Hematopoietic multipotent progenitor cell treated with erythropoietin and hydrocortisone succinate and interleukin-3 and kit ligand, for 8 days (in vitro differentiated cells): ENCODE results near the gene PCBD2.
"Not testable (repeated sequence)": the region's sequence is repeated elsewhere in the genome, so short reads cannot be mapped to it uniquely, and the experiment has no call there.

Experiments
- DNase-seq: peaks from one replicate; pipeline ENCODE4 v3.0.0-alpha.2; 2015

PCBD2 gene

DNA sequence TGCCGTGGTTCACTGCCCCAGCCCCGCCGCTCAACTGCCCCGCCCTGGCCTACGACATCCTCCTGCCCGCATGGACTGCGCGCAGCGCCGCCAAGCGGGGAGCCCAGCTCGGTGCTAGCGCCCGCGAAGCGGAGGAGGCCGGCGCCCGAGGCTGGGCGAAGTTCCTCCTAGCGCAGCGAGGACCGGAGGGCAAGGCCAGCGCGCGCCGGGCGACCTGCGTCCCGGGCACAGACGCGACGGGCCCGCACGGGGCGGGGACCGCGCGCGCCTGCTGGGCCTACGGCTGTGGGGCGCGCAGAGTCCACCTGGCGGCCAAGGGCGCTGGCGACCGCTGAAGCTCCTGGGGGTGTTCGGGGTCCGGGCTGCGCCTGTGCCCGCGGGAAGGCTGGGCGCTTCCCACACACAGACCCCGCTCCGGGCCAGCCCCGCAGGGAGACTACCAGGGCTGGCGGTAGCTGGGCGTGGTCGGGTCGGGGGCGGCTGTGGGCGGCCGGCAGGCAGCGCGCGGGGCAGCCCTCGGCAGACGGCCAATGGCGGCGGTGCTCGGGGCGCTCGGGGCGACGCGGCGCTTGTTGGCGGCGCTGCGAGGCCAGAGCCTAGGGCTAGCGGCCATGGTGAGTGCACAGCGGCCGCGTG is at the start of gene PCBD2:
TSS of gene PCBD2 (plus strand) at position 522 of the 636 bp plus-strand sequence. CDS start at position 531, 9 bp downstream.
- peak; percentile 92 for DNase-seq

DNA sequence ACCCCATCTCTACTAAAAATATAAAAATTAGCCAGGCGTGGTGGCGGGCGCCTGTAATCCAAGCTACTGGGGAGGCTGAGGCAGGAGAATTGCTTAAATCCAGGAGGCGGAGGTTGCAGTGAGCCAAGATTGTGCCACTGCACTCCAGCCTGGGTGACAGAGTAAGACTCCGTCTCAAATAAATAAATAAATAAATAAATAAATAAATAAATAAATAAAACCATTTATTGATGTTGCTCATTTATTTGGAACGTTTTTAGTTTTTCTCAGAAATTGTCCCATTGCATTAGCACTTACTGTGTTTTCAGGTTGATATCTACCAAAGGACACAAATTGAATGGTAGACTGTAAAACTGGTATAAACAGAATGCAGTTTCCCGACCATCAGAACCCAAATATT is 48.5 kb upstream of the PCBD2 start:
- not testable (repeated sequence) for DNase-seq

DNA sequence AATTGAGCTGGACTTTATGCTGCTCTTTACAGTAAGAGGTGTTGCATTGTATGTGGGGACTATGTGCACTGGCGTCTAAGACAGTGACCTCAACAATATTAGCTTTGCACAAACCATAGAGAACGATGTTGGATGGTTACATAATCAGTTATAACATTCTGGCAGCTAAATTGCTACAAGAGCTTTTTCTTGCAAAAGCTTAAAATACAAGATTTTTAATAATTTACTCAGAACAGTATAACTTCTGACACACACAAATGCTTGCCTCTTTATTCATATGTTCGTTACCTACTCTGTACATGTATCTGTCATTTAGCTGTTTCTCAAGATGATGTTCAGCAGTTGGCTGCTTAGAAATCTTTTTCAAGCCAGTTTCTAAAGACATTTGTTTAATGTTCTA is 47.5 kb upstream of the PCBD2 start:
- DNase-seq, result no peak

DNA sequence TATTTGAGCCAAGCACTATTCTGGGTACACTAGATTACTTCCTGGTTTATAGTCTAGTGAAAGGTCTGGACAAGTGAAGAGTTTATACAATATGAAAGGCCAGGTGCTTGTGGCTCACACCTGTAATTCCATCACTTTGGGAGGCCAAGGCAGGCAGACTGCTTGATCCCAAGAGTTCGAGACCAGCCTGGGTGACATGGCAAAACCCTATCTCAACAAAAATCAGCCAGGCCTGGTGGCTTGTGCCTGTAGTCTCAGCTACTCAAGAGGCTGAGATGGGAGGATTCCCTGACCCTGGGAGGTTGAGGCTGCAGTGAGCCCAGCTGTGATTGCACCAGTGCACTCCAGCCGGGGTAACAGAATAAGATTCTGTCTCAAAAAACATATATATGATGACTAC is 40.2 kb upstream of the PCBD2 start:
- DNase-seq, result no peak

DNA sequence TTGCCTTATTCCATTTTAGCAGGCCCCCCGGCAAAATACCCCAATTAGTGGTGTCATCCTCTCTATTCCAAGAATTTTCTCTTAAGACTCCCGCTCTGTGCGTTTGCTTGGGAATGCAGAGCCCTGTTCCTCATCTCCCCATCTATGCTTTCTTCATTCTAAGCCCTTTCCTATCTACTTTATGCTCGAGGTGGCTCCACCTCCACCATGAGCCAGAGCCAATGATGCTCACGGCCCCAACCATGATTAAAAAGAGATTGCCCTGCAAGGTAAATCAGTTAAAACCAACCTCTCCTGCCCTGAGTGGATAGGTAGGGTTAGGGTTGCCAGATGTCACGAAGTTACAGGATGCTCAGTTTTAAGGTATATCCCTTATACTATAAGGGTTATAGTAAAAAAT is 31.4 kb upstream of the PCBD2 start:
- no peak for DNase-seq

DNA sequence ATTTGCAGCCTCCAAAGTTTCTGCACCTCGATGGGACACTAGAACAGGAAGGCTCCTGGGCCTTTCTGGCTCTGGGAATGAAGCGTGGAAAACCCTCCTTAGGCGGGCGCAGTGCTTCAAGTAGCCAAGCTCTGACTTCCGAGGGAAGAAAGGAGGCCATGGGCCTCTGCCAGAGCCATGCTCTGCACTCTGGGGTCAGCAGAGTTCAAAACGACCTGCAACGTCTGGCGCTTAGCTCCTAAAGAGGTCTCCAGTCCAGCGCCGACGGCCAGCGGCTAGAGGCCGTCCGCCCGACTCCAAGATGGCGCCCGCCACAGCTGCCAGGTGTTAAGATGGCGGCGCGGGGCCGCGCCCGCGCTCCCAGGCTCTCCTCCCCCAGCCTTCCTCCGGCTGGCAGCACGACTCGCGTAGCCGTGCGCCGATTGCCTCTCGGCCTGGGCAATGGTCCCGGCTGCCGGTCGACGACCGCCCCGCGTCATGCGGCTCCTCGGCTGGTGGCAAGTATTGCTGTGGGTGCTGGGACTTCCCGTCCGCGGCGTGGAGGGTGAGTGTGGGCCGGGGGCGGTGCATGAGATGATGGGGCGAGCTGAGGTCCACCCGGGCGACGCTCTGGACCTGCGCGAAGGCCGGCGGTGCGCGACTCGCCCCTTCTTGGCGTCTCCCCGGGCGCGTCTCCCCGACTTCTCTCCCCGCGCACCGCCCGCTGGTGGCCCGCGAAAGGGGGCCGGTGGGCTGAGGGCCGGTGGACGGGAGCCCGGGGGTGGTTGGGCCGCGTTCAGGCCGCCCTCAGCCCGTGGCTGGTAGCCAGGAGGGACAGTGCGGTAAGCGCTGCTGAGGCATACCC is 30.7 kb upstream of the PCBD2 start, which contains the start of gene TXNDC15:
TSS of gene TXNDC15 (plus strand) at position 385 of the 844 bp plus-strand sequence. CDS start at position 442, 57 bp downstream.
- DNase-seq, result peak; percentile 85

DNA sequence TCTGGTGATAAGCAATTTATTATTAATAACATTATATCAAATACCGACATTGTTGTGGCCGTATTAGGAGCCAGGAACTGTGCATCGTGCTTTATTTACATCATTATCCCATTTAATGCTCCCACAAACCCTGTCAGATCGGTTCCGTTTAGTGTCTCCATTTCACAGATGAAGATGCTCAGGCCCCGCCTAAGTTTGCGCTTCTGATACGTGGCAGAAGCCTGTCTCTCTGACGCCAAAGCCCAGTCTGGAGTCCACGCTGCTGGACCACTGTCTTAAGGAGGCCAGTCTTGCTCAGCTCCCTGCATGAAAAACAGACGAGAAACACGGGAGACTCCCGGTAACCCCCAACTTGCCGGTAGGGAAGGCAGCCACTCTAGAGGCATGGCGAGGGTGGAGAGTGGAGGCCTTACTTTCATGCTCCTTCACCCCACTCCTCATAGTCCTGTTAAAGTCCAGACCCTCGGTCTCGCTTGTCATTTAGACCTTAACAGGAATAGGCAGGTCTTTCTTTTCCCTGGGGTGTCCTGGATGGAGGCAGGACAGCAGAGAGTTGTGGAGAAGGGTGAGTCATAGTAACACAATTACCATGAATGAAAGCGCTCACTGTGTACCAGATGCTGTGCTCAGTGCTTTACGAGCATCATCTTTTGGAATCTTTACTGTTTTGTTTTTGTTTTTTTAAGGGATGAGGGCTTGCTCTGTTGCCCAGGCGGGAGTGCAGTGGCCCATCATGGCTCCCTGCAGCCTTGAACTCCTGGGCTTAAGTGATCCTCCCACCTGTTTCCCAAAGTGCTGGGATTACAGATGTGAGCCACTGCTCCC is 29.9 kb upstream of the PCBD2 start:
- DNase-seq, result peak; percentile 67

DNA sequence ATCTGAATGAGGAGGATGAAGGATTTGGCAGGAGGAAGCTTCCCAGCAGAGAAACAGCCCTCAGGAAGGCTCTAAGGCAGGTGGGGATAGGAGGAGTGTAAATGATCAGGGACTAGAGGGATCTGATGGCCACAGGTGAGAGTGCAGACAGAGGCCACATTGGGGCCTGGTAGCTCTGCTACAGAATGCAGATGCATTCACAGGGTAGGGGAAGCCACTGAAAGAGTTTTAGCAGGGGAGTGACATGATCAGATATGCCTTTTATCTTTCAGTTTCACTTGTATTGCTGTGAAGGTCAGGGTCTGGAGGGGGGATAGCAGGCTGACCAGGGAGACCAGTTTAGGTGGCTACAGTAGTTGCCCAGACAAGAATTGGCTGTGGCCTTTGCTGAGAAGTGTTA is 27.8 kb upstream of the PCBD2 start:
- DNase-seq, result peak; percentile 25

DNA sequence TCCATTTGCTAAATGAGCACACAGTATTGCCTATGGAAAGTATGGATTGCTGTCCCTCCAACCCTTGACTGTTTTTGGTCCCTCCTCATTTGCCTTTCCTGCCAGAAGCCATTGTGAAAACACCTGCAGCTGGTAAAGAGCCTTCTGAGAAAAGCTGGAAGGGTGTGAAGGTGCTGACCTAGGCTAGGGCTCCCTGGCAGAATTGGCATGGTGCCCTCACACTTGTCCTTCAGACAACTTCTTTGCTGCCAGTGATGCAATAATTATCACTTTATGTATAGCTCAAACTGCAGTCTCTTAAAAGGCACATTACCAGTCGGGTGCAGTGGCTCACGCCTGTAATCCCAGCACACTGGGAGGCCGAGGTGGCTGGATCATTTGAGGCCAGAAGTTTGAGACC is 26.5 kb upstream of the PCBD2 start:
- DNase-seq, result no peak

DNA sequence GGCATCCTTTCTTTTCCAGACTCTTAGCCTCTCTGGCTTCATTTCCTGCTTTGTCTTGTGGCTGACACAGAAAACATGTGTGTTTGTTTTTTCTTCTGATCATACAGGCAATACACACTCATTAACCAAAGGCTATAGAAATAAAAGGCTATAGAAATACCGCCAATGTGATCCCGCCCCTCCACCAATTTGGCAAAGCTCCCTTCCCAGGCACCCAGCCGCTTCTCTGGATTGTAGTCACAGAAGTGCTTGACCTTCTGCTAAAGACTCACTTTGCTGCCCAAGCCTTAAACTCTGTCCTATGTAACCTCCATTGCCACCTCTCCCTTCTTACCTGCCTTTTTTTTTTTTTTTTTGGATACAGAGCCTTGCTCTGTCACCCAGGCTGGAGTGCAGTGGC is 25.5 kb upstream of the PCBD2 start:
- no peak for DNase-seq

DNA sequence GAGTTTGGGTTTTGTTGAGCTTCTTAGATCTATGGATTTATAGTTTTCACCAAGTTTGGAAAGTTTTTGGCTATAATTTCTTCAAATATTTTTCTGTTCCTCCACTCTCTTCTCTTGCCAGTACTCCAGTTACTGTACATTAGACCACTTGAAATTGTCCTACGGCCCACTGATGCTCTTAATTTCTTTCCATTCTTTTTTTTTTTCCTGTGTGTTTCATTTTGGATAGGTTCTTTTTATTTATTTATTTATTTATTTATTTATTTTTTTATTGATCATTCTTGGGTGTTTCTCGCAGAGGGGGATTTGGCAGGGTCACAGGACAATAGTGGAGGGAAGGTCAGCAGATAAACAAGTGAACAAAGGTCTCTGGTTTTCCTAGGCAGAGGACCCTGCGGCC is 24.0 kb upstream of the PCBD2 start:
- DNase-seq, result not testable (repeated sequence)

DNA sequence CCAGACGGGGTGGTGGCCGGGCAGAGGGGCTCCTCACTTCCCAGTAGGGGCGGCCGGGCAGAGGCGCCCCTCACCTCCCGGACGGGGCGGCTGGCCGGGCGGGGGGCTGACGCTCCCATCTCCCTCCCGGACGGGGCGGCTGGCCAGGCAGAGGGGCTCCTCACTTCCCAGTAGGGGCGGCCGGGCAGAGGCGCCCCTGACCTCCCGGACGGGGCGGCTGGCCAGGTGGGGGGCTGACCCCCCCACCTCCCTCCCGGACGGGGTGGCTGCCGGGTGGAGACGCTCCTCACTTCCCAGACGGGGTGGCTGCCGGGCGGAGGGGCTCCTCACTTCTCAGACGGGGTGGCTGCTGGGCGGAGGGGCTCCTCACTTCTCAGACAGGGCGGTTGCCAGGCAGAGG is 23.2 kb upstream of the PCBD2 start:
- not testable (repeated sequence) for DNase-seq

DNA sequence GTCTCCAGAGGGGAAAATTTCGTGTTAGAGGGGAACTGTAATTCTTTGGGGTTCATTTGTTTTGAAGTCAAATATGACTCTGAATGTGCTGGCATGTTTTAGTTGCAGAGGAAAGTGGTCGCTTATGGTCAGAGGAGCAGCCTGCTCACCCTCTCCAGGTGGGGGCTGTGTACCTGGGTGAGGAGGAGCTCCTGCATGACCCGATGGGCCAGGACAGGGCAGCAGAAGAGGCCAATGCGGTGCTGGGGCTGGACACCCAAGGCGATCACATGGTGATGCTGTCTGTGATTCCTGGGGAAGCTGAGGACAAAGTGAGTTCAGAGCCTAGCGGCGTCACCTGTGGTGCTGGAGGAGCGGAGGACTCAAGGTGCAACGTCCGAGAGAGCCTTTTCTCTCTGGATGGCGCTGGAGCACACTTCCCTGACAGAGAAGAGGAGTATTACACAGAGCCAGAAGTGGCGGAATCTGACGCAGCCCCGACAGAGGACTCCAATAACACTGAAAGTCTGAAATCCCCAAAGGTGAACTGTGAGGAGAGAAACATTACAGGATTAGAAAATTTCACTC is 17.3 kb upstream of the PCBD2 start:
- DNase-seq, result no peak

DNA sequence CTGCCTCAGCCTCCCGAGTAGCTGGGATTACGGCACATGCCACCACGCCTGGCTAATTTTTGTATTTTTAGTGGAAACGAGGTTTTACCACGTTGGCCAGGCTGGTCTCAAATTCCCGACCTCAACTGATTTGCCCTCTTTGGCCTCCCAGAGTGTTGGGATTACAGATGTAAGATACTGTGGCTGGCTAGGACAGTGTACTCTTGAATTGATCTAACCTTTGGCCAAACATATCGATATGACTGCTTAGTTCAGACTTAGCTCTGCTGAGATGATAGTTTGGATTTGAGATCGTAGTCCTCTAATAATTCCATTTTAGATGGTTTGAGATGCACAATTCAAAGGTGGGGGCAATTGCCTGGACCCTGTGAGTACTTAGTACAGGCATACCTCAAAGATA is 15.6 kb upstream of the PCBD2 start:
- no peak for DNase-seq

DNA sequence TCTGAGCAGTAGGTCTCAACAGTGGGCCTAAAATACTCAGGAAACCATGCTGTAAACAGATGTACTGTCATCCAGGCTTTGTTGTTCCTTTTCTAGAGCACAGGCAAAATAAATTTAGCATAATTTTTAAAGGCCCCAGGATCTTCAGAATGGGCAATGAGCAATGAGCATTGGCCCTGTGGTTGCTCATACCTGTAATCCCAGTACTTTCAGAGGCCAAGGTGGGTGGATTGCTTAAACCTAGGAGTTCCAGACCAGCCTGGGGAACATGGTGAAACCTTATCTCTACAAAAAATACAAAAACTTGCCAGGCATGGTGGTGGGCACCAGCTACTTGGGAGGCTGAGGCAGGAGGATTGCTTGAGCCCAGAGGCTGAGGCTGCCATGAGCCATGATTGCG is 13.5 kb upstream of the PCBD2 start:
- DNase-seq, result no peak

DNA sequence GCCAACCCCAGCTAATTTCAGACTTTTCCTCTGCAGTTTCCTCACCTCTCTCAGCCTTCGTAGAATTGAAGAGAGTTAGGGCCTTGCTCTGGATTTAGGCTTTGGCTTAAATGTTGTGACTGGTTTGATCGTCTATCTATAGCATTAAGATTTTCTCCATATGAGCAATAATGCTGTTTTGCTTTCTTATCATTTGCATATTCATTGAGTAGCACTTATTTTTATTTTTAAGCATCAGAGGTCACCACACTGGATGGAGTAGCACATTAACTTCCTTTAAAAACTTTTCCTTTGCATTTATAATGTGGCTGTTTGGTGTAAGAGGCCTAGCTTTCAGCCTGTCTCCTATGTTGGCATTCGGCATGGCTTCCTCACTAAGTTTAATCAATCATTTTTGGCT is 12.6 kb upstream of the PCBD2 start:
- DNase-seq, result no peak

DNA sequence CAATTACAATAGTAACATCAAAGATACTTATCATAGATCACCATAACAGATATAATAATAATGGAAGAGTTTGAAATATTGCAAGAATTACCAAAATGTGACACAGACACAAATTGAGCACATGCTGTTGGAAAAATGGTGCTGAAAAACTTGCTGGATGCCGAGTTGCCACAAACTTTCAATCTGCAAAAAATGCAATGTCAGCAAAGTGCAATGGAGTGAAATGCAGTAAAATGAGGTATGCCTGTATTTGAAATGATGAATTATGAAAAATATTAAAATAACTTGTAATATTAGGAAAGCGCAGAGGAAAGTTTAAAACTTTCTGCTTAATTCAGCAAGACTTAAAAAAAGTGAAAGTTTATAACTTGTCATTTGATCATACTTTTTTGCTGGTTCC is 12.0 kb upstream of the PCBD2 start:
- DNase-seq, result no peak

DNA sequence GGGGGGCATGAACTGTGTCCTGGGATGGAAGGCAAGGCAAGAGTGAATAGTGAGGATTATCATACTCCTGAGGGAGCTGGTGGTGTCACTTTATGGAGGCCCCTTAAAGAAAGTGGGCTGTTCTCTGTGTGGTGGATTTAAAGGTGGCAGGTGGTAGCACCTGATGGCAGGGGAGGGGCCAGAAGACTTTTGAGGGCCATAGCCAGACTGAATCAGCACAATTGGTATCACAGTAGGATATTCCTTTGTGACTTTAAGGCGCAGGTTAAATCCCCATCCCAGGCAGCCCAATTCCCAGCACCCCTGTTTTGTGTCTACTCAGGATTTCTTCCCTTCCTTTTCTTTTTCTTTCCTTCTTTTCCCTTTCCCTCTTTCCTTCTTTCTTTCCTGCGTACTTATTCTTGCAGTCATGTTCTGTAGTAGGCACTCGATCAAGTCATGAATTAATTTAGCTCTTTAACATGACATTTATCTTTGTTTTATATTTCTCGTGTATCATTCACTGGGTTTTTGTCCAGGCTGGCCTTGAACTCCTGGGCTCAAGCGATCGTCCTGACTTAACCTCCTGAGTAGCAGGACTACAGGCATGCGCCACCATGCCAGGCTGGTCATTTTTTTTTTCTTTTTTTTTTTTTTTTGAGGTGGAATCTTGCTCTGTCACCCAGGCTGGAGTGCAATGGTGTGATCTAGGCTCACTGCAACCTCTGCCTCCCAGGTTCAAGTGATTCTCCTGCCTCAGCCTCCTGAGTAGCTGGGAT is 11.0 kb upstream of the PCBD2 start:
- no peak for DNase-seq

DNA sequence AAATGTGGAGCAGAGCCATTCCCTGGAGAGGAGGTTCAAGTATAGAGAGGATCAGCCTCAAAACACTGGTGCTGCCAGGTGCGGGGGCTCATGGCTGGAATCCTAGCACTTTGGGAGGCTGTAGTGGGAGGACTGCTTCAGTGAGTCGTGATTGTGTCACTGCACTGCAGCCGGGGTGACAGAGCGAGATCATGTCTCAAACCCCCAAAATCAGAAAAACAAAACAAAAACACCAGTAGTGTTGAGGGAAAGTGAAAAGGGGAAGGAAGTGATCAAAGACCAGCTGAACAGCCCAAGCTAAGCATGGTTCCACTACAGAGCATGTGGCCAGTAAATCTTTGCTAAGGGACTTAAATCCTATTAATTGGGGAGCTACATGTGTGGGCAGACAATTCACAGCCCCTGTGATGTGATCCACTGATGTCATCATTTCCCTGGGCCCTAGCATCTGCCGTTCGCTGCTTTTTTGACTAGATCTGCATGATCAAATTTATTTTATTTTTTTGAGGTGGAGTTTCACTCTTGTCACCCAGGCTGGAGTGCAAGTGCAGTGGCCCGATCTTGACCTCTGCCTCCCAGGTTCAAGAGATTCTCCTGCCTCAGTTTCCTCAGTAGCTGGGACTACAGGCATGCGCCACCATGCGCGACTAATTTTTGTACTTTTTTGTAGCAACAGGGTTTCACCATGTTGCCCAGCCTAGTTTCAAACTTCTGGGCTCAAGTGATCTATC is 2.7 kb upstream of the PCBD2 start:
- no peak for DNase-seq

DNA sequence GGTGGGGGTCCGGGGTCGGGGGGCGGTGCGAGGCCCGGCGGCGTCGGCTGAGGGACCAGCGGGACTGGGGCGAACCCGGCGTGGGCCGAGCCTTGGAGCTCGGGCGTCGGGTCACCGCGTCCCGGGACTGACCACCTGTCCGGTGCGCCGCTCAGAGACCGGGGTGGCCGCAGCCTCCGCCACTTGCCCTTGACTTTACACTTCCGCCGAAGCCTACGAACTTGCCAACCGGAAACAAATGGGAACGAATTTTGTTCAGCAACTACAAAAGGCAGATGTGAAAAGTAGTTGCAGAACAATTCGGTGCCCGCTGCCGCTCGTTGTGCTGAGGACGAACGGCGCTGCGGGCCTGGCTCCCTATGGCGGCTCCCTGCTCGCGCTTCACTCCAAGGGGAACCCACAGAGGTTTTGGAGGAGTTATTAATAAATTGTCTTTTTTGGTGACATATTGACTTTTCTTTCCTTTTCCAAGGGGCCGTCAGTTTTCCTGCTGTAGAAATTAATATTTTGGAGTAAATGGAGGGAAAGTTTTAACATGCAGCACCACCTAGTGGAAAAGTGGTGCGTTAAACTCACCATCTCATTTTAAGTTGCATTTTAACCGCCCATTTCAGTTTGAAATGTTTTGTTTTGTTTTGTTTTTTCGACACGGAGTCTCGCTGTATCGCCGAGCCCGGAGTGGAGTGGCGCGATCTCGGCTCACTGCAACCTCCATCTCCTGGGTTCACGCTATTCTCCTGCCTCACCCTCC is 490 bp downstream of the PCBD2 start:
- peak; percentile 87 for DNase-seq

DNA sequence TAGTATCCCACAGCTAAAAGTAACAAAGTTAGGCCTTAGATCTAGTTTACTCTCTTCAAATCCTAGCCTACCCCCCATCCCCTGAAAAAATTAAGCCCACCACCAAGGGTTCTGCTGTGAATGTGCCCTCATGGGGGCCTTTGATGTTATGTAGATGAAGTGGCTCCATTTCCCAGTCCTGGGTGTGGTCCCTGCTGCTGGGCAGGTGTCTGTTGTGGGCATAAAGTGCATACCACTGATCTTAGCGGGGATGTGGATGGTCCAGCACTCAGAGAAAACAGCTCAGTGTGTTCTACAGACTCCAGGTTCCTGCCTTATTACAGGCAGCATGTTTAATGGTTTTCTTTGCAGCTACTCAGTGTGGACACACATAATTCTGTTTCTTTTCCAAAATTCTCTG is 1.9 kb downstream of the PCBD2 start:
- DNase-seq, result no peak
